MM.1S (cell line): ENCODE data around the gene TMEM161A.

Experiments used
- CTCF ChIP-seq: fragments of 300-600 bp; sonication (generic); IDR thresholded peaks from 2 replicates; pipeline ENCODE4 v1.5.1; 2016; ENCODE audit warnings: antibody characterized with exemption, low read length, mixed read lengths
- EZH2 ChIP-seq: fragments of 300-600 bp; sonication (generic); optimal IDR thresholded peaks from 2 replicates; pipeline ENCODE3; 2017; ENCODE audit warnings: low read depth, mild to moderate bottlenecking, antibody characterized with exemption, low read length, mixed read lengths

GRCh38 chr19:19132912-19133311, 5.4 kb downstream of the TMEM161A start:
- TF ChIP-seq CTCF (no peak), EZH2 (no peak)
